Midbrain (tissue), 1 donor: ENCODE measurements around the gene TPSD1.
"Not testable (repeated sequence)": the region's sequence is repeated elsewhere in the genome, so short reads cannot be mapped to it uniquely, and the experiment has no call there.

Experiments used
- DNase-seq: peaks from one replicate; lab custom pipeline; 2025; lab: John Stamatoyannopoulos, UW

The TPSD1 gene

DNA sequence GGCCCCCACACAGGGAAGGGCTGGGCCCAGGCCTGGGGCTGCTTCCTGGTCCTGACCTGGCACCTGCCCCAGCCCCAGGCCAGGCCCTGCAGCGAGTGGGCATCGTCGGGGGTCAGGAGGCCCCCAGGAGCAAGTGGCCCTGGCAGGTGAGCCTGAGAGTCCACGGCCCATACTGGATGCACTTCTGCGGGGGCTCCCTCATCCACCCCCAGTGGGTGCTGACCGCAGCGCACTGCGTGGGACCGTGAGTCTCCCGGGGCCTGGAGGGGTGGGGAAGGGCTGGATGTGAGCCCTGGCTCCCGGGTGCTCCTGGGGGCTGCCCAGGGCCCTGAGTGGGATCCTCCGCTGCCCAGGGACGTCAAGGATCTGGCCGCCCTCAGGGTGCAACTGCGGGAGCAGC is 14.8 kb upstream of the TPSD1 start:
- DNase-seq = not testable (repeated sequence)

DNA sequence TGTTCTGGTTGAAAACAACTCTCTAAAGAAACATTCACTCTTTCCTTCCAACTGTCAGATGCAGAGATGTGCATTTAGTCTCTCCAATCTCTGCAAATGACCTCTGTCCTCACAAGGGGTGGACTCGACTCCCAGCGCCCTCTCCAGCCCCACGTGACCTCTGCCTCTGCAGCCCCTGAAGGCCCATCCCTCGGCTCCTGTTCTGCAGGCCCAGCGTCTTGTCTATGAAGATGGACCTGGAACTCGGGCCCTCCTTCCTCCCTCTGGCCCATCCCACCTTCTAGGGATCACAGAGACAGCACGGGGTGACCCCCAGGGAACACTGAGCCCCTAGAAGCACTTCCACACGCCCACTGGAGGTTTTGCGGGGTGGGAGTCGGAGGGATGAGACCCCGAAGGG is 12.5 kb upstream of the TPSD1 start:
- not testable (repeated sequence) for DNase-seq

- not testable (repeated sequence) for DNase-seq
Measured at GRCh38 chr16:1243907-1244850, 11.7 kb upstream of the TPSD1 start.

GRCh38 chr16:1244881-1245280 is 11.0 kb upstream of the TPSD1 start:
- no peak for DNase-seq

DNA sequence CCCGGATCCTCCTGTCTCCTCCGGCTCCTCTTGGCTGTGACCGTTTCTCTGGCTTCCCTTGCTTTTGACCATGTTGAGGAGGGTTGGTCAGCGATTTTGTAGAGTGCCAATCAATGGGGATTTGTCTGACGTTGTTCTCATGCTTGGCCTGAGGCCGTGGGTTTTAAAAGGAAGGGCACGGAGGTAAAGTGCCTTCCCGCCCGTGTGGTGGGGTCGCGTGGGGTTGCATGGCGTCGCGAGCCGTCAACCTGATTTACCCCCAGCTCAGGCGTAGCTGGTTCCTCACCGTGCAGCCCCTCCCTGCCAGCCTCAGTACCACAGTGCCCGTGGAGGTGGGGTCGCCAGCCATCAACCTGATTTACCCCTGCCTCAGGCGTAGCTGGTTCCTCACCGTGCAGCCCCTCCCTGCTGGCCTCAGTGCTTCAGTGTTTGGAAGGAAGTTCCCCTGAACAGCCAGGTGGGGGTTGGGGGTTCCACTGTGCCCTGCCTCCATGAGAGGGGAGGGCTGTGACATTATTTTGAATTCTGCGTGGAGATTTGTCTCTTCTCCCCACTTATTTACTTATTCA is 10.3 kb upstream of the TPSD1 start:
- DNase-seq = no peak

DNA sequence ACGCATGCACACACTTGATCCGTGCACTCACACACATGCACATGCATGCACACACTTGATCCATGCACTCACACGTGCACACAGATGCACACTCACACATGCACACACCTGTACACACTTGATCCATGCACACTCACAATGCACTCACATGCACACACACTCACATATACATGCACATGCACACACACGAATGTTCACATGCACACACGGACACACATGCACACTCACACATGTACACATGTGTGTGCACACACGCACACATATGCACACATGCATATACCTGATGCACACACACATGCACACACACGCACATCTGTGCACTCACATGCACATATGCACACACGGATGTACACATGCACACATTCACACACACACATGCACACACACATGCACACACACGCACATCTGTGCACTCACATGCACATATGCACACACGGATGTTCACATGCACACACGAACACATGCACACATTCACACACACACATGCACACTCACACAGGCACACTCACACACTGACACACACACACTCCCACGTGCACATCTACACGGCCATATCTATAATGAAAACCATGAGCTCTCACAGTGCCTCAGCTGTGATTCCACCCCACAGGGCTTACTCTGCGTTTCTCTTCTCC is 7.8 kb upstream of the TPSD1 start:
- not testable (repeated sequence) for DNase-seq

DNA sequence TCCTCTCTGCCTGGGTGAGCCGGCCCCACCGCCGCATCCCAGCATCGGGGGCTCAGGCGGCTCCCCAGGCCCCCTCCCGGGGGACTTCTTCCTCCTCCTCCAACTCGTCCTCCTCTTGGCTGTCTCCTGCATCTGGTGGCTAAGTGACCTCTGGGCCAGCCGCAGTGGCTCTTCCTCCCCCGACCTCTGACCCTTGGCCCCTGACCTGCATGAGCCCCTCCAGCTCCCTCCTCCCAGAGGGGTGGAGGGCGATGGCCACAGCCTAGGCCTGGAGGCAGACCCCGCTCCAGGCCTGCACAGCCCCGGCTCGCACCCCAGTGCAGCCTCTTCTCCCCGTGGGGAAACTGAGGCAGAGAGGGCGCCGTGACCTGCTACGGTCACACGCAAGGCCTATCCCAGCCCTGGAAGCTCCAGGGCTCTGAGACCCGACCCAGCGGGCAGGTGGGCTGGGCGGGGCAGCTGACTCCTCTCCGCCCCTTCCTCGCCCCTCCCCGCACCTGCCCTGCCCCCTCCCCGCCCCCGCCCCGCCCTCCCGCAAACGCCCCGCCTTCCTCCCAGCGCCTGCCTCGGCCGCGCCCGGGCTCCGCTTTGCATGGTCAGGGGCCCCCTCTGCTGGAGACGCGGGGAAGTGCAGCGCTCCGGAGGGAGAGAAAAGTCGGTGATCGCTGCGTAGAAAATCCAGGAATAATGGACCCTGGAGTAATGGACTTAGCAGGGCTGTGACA is 6.7 kb upstream of the TPSD1 start:
- DNase-seq = not testable (repeated sequence)

DNA sequence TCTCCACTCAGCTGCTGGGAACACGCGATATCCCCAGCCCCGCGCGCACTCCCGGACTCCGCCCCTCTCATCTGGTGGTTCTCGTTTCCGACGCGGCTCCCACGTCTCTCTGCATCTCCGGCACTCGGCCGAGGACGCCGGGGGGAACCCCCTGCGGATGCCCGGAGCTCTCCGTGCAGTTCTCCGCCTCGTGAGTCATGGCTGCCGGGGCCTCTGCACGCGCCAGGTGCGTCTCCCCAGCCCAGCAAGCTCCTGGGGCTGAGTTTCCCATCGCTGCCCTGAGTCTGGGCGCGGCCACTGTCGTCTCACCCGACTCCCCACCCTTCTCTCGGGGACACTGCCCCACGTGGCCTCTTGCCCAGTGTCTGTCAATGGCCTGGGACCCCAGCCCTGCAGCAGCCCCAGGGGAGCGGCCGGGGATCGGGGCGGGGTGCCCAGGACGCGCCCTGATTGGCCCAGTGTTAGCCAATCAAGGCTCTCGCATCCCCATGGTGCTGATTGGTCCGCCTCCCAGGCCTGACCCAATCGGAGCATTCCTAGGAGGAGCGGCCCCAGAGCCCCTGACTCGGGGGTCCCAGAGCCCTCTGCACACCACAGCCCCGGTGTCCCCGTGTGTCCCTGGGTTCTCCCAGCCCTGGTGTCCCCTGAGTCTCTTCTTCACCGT is 2.0 kb upstream of the TPSD1 start:
- not testable (repeated sequence) for DNase-seq

DNA sequence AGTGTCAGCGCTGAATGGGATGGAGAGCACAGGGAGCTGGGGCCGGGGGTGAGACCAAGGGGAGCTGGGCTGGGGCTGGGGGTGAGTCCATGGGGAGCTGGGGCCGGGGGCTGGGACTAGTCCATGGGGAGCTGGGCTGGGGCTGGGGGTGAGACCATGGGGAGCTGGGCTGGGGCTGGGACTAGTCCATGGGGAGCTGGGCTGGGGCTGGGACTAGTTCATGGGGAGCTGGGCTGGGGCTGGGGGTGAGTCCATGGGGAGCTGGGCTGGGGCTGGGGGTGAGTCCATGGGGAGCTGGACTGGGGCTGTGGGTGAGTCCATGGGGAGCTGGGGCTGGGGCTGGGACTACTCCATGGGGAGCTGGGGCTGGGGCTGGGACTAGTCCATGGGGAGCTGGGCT is 1.0 kb upstream of the TPSD1 start:
- not testable (repeated sequence) for DNase-seq

DNA sequence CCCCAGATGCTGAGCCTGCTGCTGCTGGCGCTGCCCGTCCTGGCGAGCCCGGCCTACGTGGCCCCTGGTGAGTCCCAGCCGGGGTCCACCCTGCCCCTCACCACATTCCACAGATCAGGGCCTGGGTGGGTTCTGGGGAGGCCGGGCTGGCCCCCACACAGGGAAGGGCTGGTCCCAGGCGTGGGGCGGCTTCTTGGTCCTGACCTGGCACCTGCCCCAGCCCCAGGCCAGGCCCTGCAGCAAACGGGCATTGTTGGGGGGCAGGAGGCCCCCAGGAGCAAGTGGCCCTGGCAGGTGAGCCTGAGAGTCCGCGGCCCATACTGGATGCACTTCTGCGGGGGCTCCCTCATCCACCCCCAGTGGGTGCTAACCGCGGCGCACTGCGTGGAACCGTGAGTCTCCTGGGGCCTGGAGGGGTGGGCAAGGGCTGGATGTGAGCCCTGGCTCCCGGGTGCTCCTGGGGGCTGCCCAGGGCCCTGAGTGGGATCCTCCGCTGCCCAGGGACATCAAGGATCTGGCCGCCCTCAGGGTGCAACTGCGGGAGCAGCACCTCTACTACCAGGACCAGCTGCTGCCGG is 516 bp downstream of the TPSD1 start:
- DNase-seq = not testable (repeated sequence)

DNA sequence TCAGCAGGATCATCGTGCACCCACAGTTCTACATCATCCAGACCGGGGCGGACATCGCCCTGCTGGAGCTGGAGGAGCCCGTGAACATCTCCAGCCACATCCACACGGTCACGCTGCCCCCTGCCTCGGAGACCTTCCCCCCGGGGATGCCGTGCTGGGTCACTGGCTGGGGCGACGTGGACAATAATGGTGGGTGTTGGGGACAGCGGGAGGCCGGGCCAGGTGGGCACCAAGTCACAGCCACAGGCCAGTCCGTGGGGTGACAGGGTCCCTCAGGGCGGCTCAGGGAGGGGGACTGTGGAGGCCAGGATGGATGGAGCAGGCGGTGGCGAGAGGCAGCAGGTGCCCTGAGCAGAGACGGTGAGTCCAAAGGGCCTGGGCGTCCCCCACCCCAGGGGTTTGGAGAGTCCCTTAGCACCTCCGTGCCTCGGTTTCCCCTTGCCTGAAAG is 1.0 kb downstream of the TPSD1 start:
- DNase-seq = no peak

DNA sequence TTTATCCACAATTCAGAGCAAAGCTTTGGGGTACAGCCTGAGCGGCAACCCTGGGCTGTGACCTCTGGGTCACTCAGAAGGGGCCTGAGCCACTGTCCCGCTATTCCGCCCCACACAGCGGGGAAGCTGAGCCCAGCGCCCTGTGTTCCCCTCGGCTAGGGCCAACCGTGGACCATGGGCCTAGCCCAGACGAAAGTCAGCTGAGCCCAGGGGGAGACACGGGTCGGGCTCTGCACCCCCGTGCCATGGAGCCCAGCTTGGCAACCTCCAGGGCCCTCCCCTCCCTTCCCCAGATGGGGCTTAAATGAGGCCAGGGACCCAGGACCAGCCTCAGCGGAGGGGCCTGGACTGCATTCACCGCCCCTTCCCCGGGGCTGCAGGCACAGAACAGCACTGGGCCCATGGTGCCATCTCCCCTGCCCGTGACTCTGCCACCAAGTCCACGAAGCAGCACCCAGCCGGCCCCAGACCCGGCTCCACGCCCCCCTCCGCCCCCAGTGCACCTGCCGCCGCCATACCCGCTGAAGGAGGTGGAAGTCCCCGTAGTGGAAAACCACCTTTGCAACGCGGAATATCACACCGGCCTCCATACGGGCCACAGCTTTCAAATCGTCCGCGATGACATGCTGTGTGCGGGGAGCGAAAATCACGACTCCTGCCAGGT is 1.8 kb downstream of the TPSD1 start:
- DNase-seq = no peak

- no peak for DNase-seq
Measured at GRCh38 chr16:1258225-1258600, 2.3 kb downstream of the TPSD1 start.

DNA sequence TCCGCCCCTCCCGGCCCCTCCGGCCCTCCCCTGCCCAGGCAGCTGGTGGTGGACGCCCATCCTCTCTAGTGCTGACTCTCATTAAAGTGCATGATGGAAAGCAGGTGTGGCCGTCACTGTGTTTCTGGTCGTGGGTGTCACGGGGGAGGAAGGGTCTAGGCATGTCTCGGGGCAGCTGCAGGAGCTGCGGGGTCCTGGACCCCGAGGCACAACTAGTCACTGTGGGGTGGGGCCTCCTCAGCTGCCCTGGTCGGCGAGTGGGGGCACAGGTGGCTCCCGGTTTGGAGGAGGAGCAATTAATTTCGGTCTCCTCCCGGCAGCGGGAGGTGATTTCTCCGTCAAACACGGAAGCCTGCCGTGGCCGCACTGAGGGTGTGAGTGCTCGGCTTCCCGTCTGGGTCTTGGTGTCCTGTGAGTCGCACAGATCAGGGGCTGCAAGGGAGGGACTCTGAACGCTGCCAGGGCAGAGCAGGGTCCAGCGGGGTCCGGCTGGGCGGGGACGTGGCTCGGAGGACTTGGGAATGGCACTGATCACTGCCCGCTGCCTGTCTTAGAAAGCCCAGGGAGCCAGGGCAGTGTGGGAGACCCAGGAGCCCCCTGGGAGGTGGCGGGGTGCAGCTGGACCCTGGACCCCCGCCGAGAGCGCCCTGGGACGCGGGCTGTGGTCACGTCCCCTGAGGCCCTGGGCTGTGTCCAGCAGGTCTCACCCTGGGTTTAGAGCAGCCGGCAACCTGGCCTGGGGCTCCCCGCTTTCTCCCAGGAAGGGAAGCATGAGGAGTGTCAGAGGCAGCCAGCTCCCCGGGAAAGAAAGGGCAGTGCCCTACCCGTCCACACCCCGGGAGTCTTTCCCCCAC is 3.3 kb downstream of the TPSD1 start:
- no peak for DNase-seq

DNA sequence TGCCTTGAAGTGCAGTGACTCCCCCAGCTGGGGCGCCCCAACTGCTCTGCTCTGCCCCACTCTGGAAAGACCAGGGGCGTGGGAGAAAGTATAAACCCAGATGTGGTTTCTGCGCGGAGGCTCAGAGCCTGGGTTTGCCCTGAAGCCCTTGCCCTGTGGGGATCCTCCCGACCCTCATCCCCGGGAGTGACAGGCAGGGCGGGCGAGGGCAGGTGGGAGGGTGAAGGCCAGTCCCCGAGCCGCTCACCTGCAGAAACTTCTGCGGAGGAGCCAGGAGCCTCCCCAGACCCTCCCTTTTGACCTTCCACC is 3.8 kb downstream of the TPSD1 start:
- DNase-seq = no peak

GRCh38 chr16:1260101-1260680 is 4.3 kb downstream of the TPSD1 start:
- DNase-seq = no peak

DNA sequence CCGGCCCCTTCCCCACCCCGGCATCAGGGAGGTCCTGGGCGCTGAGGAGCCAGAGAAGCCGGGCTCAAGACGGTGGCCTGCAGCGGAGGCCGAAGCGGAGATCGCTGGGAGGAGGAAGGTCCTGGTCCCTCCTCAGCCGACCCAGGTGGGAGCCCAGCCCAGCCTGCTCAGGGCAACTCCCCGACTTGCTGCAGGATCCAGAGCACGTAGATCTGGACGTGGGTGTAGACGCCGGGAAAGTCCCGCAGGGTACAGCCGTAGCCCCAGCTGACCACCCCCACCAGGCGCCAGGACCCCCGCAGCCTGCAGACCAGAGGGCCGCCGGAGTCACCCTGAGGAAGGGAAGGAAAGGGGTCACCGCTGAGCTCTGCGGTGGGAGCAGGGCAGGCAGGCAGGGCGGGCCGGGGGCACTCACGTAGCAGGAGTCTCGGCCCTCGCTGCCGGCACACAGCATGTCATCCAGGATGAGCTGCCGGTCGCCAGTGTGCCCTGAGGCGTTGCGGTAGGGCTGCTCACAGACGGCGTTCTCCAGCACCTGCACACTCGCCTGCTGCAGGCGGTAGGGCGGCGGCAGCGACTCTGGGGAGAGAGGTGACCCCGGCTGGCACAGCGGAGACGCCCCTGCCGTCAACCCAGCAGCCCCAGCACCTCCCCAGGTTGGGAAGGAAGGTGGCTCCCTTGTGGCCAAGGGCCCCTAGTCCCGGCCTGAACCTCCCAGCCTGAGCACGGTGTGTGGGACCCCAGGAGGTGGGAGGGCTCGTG is 5.4 kb downstream of the TPSD1 start:
- no peak for DNase-seq

GRCh38 chr16:1262210-1262845 is 6.5 kb downstream of the TPSD1 start:
- DNase-seq = no peak
